ENCODE results near the gene RNASEH1.
"Not testable (repeated sequence)": the region's sequence is repeated elsewhere in the genome, so short reads cannot be mapped to it uniquely, and the experiment has no call there.

Gene RNASEH1

GRCh38 chr2:3526871-3527270 lies 31.3 kb downstream of the RNASEH1 start:
- no peak for DNase-seq
- intact Hi-C loops (cut with DNase I), result no loop called here

- DNase-seq, result no peak
- intact Hi-C loops (cut with DNase I), result no loop called here
Measured at GRCh38 chr2:3523551-3524041, 34.5 kb downstream of the RNASEH1 start.

GRCh38 chr2:3522961-3523421 lies 35.1 kb downstream of the RNASEH1 start:
- intact Hi-C loops (cut with DNase I), result no loop called here

GRCh38 chr2:3520591-3520990 lies 37.5 kb downstream of the RNASEH1 start:
- intact Hi-C loops (cut with DNase I), result no loop called here
- DNase-seq, result peak in 1 of 10 donors; percentile 33

More at GRCh38 chr2:3522961-3523421, 35.1 kb downstream of the RNASEH1 start:
- no peak for DNase-seq

- intact Hi-C loops (cut with DNase I), result loop anchor here (2.0 to 5.0 kb wide), 3 partner anchors 39 to 58 kb away; partner anchors contain the start of genes RNASEH1 and RPS7
- DNase-seq, result peak; percentile 57 to 96 (median 77)
Measured at GRCh38 chr2:3519255-3520205, 38.6 kb downstream of the RNASEH1 start, which contains the start of gene ADI1. ADI1 (minus strand) TSS chr2:3519531; CDS start chr2:3519487, 44 bp downstream.

- intact Hi-C loops (cut with DNase I), result loop anchor here (2.0 to 5.0 kb wide), 3 partner anchors 40 to 59 kb away; partner anchors contain the start of genes RNASEH1 and RPS7
- peak; percentile 91 to 99 (median 94) for DNase-seq
Measured at GRCh38 chr2:3518496-3519254, 39.5 kb downstream of the RNASEH1 start.

- DNase-seq, result no peak
Measured at GRCh38 chr2:3517948-3518495, 40.1 kb downstream of the RNASEH1 start.

GRCh38 chr2:3516831-3517230 lies 41.3 kb downstream of the RNASEH1 start:
- no peak for DNase-seq
- intact Hi-C loops (cut with DNase I), result loop anchor here (5.0 kb wide), 2 partner anchors 40 to 60 kb away; partner anchors contain the start of gene RPS7

More at GRCh38 chr2:3517948-3518495, 40.1 kb downstream of the RNASEH1 start:
- intact Hi-C loops (cut with DNase I), result loop anchor here (2.0 to 5.0 kb wide), 3 partner anchors 41 to 59 kb away; partner anchors contain the start of genes RNASEH1 and RPS7

- DNase-seq, result not testable (repeated sequence)
- intact Hi-C loops (cut with DNase I), result loop anchor here (5.0 kb wide), 2 partner anchors 38 to 62 kb away; partner anchors contain the start of gene RPS7
Measured at GRCh38 chr2:3515438-3515837, 42.7 kb downstream of the RNASEH1 start.

- intact Hi-C loops (cut with DNase I), result no loop called here
- DNase-seq, result no peak
Measured at GRCh38 chr2:3513026-3513810, 44.9 kb downstream of the RNASEH1 start.

- intact Hi-C loops (cut with DNase I), result no loop called here
- no peak for DNase-seq
Measured at GRCh38 chr2:3512086-3512485, 46.0 kb downstream of the RNASEH1 start.

- DNase-seq, result no peak
- intact Hi-C loops (cut with DNase I), result no loop called here
Measured at GRCh38 chr2:3505771-3506170, 52.4 kb downstream of the RNASEH1 start.

- intact Hi-C loops (cut with DNase I), result no loop called here
- no peak for DNase-seq
Measured at GRCh38 chr2:3504741-3505140, 53.4 kb downstream of the RNASEH1 start.

- intact Hi-C loops (cut with DNase I), result no loop called here
- no peak for DNase-seq
Measured at GRCh38 chr2:3503483-3503882, 54.6 kb downstream of the RNASEH1 start.

- DNase-seq, result no peak
Measured at GRCh38 chr2:3503046-3503445, 55.1 kb downstream of the RNASEH1 start.

GRCh38 chr2:3500326-3500899 lies 57.7 kb downstream of the RNASEH1 start:
- intact Hi-C loops (cut with DNase I), result no loop called here
- peak in 2 of 10 donors; percentile 35 to 84 for DNase-seq

More at GRCh38 chr2:3503046-3503445, 55.1 kb downstream of the RNASEH1 start:
- intact Hi-C loops (cut with DNase I), result no loop called here

GRCh38 chr2:3498783-3499394 lies 59.2 kb downstream of the RNASEH1 start:
- intact Hi-C loops (cut with DNase I), result no loop called here

GRCh38 chr2:3496708-3497080 lies 61.4 kb downstream of the RNASEH1 start:
- DNase-seq, result peak in 1 of 10 donors; percentile 64
- intact Hi-C loops (cut with DNase I), result not testable (repeated sequence)

More at GRCh38 chr2:3498783-3499394, 59.2 kb downstream of the RNASEH1 start:
- no peak for DNase-seq
